ENCODE results near the gene GRM7.

Gene GRM7

DNA sequence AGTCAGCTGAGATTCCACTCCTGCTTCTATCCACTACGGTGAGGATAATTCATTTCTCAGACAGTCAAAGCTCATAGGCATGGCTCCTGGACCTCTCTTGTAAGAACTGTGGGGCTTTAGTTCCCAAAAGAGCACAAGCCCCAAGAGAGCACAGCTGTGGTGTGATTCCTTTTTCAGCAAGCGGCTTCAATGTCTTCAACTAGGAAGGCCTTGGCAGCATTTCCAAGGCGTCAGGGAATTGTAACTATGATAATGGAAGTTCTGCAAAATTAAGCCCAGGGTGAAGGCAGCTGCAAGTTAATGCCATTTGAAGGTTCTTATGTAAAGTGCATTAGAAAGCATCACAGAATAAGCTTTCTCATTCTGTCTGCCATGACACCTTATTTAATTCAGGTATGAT, 657.1 kb downstream of the GRM7 start:
- no peak for DNase-seq (ENCODE audit: extremely low read depth, low read depth)
- TF ChIP-seq, protein P1, sequence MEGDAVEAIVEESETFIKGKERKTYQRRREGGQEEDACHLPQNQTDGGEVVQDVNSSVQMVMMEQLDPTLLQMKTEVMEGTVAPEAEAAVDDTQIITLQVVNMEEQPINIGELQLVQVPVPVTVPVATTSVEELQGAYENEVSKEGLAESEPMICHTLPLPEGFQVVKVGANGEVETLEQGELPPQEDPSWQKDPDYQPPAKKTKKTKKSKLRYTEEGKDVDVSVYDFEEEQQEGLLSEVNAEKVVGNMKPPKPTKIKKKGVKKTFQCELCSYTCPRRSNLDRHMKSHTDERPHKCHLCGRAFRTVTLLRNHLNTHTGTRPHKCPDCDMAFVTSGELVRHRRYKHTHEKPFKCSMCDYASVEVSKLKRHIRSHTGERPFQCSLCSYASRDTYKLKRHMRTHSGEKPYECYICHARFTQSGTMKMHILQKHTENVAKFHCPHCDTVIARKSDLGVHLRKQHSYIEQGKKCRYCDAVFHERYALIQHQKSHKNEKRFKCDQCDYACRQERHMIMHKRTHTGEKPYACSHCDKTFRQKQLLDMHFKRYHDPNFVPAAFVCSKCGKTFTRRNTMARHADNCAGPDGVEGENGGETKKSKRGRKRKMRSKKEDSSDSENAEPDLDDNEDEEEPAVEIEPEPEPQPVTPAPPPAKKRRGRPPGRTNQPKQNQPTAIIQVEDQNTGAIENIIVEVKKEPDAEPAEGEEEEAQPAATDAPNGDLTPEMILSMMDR (IDR thresholded peaks at IDR 0.05; ENCODE audit: low read depth, low read length) = no peak

DNA sequence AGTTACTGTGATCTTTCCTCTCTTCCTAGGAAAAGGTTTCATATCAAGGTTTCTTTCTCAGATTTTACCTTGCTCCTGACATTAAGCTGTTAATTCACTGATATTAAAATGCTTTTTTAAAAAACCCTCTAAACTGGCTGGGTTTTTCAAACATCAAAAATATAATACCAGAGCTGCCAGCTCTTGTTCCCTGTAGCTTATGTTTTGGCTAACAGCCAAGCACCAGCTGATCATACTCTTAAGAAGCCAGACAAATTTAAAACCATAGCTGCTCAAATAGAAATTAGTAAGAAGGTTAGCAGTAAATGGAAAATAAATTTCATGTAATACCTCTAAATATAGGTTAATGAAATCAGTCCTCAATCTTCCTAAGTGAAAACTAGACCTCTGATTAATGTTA, 657.5 kb downstream of the GRM7 start:
- TF ChIP-seq, protein P1 (IDR thresholded peaks at IDR 0.05; ENCODE audit: low read depth, low read length) = no peak
- DNase-seq (ENCODE audit: extremely low read depth, low read depth) = no peak

DNA sequence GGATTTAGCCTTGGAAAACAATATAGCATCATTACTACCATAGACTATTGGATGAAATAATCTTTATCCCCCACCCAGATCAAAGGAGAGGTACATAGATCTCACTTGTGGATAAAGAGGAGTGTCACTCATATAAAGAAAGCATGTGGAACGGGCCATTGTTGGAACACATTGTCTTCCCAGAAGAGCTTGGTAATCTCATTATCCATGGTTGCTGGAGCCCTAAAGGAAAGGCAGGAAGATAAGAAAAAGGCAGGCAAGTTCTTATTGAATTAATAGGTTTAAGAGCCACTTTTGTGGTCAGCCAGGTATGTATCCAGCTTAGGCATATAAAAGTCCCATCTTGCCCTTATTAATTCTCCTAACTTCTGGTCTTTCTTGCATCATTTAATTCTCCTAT, 659.1 kb downstream of the GRM7 start:
- DNase-seq (ENCODE audit: extremely low read depth, low read depth) = no peak
- TF ChIP-seq, protein P1 (IDR thresholded peaks at IDR 0.05; ENCODE audit: low read depth, low read length) = no peak

DNA sequence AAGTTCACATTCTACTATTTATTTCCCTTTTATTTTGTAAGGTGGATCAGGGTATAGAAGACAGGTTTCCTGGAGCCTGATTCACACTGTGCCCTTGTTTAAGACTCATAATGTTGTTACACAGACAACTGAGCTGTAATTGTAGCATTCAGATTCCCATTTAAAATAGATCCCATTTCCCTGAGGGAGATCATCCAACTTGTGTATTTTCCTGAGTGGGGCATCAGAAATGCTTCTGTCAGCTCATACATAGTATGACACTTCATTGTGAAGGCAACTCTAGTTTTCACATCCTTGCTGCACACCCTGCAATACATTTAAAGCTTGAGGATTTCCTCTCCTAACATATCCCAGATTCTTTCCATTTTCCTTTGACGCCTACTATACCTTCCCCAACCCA, 659.7 kb downstream of the GRM7 start:
- DNase-seq (ENCODE audit: extremely low read depth, low read depth) = no peak
- TF ChIP-seq, protein P1 (IDR thresholded peaks at IDR 0.05; ENCODE audit: low read depth, low read length) = no peak

DNA sequence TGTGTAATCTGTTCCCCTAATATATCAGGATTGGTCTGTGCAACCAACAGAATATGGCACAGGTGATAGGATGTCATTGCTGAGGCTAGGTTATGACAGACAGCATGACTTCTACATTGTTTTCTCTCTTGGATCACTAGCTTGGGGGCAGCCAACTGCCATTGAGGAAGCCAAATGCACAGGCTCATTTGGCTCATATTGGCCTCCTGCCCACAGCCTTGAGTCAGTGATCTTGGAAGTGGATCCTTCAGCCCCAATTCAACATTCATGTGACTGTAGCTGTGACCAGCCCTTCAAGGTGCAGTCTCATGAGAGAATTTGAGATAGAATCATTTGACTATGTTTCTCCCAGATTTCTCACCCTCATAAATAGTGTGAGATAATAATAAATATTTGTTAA, 675.6 kb downstream of the GRM7 start:
- DNase-seq (ENCODE audit: extremely low read depth, low read depth) = no peak
- TF ChIP-seq, protein P1 (IDR thresholded peaks at IDR 0.05; ENCODE audit: low read depth, low read length) = no peak

DNA sequence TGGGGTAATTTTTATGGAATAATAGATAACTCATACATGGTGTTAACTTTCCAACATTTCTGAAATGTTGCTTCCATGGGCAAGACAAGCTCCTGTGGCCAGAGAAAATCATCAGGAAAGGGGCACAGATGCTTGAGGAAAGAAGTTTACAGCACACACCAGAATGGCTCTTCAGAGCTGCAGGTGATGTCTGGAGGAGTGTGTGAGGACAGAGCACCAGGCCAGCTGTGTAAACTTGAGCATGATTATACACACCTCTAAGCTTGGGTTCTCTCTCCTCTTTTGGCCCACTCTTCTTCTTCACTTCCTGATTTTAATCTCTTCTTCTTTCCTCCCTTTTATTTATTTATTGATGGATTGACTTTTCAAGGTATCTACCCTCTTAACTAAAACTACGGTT, 676.0 kb downstream of the GRM7 start:
- DNase-seq (ENCODE audit: extremely low read depth, low read depth) = no peak
- TF ChIP-seq, protein P1 (IDR thresholded peaks at IDR 0.05; ENCODE audit: low read depth, low read length) = no peak

DNA sequence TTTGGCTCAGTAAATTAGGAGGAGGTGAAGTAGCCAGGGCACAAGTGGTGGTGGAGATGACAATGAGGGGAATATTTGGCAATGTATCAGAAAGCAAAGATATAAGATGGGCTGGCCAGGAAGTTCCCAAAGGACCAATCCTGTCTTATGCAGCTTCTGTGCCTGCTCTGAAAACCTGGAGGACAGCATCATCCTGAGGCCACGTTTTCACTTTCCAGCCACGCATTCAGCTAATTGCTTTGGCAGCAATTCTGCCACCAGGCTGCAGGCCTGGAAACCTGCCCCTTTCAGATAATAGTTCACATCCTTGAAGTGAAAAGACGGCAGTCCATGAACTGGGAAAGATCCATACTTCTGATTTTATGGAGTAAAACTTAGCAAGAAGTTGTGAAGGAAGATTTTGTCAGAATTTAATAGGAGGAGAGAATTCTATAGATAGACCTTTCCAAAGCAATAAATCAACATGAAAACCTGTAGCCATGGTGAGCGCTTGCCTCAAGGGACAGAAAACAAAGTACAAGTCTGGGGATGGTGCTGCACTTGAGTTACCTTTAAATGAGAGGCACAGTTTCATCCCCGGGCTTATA, 682.5 kb downstream of the GRM7 start:
- no peak for DNase-seq (ENCODE audit: extremely low read depth, low read depth)

More for the DNA sequence above, 682.5 kb downstream of the GRM7 start:
- TF ChIP-seq, protein P1 (IDR thresholded peaks at IDR 0.05; ENCODE audit: low read depth, low read length) = no peak

Data from AG09319 (cell line).